Right hindlimb (tissue), 1 donor: ENCODE data around the gene TRIM10.
"Not testable (repeated sequence)": the region's sequence is repeated elsewhere in the genome, so short reads cannot be mapped to it uniquely, and the experiment has no call there.

Experiments
- DNase-seq: peaks from one replicate; pipeline ENCODE4 v3.0.0-alpha.2; 2018

The TRIM10 gene

GRCh38 chr6:30152910-30153610, 8.0 kb downstream of the TRIM10 start:
- no peak for DNase-seq

GRCh38 chr6:30152016-30152673, 8.9 kb downstream of the TRIM10 start:
- DNase-seq: no peak

- DNase-seq: no peak
Observed at GRCh38 chr6:30151580-30151979, 9.4 kb downstream of the TRIM10 start.

GRCh38 chr6:30150671-30151395, 10.2 kb downstream of the TRIM10 start:
- DNase-seq: no peak

GRCh38 chr6:30149858-30150550, 11.0 kb downstream of the TRIM10 start:
- no peak for DNase-seq

- no peak for DNase-seq
Observed at GRCh38 chr6:30149234-30149633, 11.8 kb downstream of the TRIM10 start.

- DNase-seq: no peak
Observed at GRCh38 chr6:30147096-30147495, 13.9 kb downstream of the TRIM10 start.

GRCh38 chr6:30145818-30146217, 15.2 kb downstream of the TRIM10 start:
- no peak for DNase-seq

GRCh38 chr6:30144811-30145210, 16.2 kb downstream of the TRIM10 start:
- DNase-seq: no peak

- no peak for DNase-seq
Observed at GRCh38 chr6:30143780-30144179, 17.2 kb downstream of the TRIM10 start.

- DNase-seq: no peak
Observed at GRCh38 chr6:30142665-30143064, 18.3 kb downstream of the TRIM10 start.

- DNase-seq: not testable (repeated sequence)
Observed at GRCh38 chr6:30140240-30140639, 20.8 kb downstream of the TRIM10 start.

- no peak for DNase-seq
Observed at GRCh38 chr6:30136570-30137286, 24.3 kb downstream of the TRIM10 start.

- no peak for DNase-seq
Observed at GRCh38 chr6:30135757-30136156, 25.3 kb downstream of the TRIM10 start, which contains the start of gene TRIM40. Gene TRIM40, plus strand, starts transcription at chr6:30136140. Its CDS starts 897 bp downstream, at chr6:30137037.

- no peak for DNase-seq
Observed at GRCh38 chr6:30135147-30135546, 25.9 kb downstream of the TRIM10 start.

- DNase-seq: no peak
Observed at GRCh38 chr6:30131947-30132497, 29.0 kb downstream of the TRIM10 start.

GRCh38 chr6:30130887-30131862, 29.8 kb downstream of the TRIM10 start:
- peak; percentile 59 for DNase-seq

GRCh38 chr6:30130179-30130679, 30.8 kb downstream of the TRIM10 start:
- no peak for DNase-seq

- no peak for DNase-seq
Observed at GRCh38 chr6:30129265-30130178, 31.5 kb downstream of the TRIM10 start.
